ENCODE measurements around the gene ELMO1. TPM values are rescaled to one million over a fixed set of nuclear protein-coding genes. Genes with fewer than 3 reads are reported as not detected.

The ELMO1 gene
- total RNA-seq, 2 donors from 2014 or later, result 32.2 to 46.7 TPM

DNA sequence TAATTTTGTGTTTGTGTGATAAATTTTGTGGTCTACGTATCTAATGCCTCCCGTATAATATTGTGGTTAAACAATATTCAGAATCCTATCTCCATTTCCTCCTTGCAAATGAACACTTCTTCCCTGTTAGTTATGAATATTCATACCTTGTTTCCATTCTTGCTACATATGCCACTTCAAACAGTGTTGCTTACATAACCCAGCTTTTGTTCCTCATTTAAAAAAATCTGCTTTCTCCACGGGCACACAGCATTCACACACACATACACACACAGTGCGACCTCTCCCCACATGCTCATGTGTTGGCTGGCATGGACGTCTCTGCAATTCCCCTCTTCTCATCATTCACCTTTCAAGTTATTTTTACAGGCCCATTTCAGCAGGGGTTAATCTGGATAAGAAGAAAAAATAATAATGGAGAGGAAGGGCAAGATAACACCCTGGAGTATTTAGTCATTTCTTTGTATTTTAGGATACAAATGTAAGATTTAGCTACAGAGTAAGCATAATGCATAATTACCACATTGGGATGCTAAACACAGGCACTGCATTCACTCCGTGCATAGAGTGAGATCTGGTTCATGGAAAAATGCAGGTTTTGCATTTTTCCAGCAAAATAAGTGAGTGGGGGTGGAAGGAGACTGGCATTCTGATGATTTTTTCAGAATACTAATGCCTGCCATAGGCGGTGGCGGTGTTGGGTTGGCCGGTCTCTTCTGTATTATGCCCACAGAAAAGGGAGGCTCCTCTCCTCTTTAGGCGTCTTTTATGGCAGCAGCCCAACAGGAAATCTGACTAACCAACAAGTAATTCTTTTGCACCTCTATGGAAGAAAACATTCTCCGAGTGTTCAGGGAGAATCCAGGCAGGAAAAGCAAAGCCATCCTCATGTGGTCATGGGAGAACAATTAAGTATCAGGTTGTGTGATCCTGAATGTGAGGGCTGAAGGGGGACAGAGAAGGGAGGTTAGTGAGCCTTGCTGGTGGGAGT, 31.7 kb upstream of the ELMO1 start:
- no peak for DNase-seq (ENCODE audit: low spot score)
- intact Hi-C loops (cut with DNase I), result no loop called here

DNA sequence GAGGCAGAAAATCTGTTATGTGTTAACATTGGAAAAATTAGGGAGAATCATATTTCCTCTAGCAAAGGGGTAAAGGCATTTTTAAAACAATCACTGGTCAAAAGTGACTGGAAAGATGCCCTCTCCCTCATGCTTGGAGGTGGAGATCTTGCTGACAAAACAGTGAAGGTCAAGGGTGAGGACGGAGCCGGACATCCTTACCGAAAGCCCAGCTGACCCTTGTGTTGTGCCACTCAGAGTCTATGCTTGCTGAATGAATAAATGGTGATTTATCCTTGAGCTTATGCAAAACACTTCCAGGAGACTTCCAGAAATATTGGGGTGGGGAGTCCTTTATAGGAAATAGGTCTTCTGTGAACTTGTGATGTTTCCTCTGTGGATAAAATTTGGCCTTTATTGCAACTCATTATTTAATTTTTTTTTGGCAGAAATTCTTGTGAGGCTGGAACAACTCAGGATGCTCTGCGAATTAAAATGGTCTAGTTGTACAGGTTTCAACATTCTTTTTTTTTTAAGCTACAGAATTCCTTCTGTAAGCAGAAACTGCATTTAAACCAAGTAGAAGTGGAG, 28.3 kb upstream of the ELMO1 start:
- DNase-seq (ENCODE audit: low spot score), result no peak
- intact Hi-C loops (cut with DNase I), result no loop called here

DNA sequence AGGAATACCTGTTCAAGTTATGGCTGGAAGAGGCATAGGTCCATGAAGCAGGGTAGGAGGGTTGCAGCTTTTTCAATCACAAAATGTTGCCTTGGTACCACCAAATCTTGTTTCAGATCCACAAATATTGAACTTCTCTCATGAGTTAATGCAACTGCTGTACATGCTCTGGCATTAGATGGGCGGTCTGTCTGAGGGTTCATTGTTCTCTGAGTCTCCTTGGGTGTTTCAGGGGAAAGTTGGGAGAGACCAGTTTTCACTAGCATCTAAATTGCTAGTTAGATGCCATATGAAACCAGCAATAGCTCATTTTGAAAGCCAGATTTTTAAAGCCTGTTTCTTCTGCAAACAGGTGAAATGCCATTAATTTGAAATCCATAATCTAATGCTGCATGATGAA, 27.8 kb upstream of the ELMO1 start:
- intact Hi-C loops (cut with DNase I), result no loop called here
- DNase-seq (ENCODE audit: low spot score), result no peak

DNA sequence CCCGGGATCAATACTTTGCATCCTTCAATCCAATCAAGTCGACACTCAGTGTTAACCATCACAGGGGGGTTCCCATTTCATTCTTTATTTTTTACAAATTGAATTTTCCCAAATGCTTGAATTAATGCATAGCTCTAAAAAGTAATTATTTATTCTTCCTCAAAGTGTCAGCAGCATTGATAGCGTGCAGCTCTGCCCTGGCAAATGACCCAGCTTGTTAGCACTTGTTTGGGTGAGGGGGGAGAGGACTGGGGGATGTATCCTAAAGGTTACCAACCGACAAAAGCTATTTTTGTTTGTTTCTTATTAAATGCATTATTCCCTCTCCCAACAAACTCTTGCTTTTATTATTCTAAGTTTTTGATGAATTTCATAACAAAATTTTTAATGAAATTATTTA, 27.0 kb upstream of the ELMO1 start:
- intact Hi-C loops (cut with DNase I), result no loop called here
- no peak for DNase-seq (ENCODE audit: low spot score)

DNA sequence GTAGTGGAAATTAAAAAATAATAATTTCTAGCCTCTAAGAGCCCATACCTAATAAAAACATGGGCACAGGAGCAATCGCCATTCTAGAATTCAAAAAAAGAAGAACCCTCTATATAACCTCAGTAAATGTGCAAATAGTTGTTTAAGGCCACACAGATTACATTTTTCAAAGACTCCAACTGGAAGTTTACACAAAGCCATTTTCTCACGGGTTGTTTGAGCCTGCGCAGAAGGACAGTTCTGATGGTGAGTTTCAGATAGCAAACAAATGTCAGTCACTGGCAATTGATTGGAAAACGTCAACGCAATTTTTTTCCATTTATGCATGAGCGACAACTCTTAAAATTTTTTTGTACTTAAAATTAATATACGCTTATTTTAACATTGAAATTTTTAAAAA, 23.0 kb upstream of the ELMO1 start:
- DNase-seq (ENCODE audit: low spot score), result no peak
- intact Hi-C loops (cut with DNase I), result no loop called here

DNA sequence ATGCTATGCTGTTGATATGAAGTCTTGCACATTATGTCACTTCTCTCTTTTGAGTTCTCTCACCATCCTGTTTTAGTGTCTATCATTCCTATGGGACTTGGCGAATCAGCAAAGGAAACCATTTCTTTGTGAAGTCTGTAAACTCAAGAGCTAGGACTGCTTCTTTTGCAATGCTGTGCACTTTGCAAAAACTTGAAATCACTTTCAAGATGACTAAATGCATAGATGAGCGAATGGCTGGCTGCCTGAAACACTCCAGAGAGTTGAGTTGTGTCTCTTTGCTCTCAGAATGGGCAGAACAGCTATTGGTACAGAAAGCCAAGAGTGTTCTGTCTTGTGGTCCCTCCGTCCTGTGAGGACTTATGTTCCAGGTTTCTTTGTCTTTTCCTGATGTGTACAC, 18.3 kb upstream of the ELMO1 start:
- intact Hi-C loops (cut with DNase I), result no loop called here
- no peak for DNase-seq (ENCODE audit: low spot score)

DNA sequence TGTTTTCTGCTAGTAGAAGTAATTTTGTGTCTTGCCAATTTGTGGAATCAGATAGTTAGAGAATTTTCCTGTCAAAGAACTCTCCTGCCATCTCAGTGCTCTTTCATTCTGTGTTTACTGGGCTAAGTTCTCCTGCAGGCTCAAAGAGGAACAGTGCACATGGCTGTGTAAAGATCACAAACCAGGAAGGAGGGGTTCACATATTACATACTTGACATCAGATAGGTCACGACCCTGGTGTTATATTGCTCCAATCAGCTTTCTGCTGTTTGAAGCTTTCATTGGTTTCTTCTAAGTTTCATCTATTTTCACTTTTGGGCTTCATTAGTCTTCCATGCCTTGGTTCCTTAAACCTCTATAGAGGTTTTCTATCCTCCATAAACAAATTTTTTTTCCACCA, 13.5 kb upstream of the ELMO1 start:
- no peak for DNase-seq (ENCODE audit: low spot score)
- intact Hi-C loops (cut with DNase I), result no loop called here

DNA sequence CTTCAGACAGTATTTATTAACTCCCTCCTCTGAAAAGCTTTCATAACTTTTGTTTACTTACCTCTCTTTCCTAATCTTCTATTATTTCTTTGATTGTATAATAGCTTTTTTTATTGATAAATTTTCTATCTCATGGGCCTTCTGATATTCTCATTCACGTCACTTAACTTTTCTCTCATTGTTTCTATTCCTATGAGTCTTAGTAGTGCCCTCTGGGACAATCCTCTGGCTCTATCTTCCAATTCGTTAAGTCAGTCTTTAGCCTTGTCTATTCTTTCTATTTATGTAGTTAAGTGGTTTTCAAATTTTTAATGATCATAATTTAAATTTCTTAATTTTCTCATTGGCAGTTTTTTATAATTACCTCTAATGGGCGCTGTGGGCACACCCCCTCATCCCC, 6.4 kb upstream of the ELMO1 start:
- intact Hi-C loops (cut with DNase I), result no loop called here
- DNase-seq (ENCODE audit: low spot score), result no peak

DNA sequence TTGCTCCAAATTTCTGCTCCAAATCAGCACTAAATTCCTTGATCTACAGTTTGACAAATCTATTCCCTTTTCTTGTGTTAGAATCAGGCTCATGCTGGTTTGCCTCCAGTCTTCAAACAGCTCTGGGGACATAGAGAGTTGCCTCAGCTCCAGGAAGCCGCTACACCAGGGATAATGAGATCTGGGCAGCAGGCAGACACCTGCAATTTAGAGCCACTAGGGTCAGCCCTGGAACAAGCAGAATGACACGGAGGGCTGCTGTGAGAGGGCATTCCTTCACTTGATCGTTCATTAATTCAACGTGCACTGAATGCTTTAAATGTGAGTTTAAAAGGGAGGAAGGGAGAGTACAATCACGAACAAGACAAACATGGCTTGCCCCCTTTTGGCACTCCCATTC, 3.7 kb upstream of the ELMO1 start:
- DNase-seq (ENCODE audit: low spot score), result no peak
- intact Hi-C loops (cut with DNase I), result no loop called here

DNA sequence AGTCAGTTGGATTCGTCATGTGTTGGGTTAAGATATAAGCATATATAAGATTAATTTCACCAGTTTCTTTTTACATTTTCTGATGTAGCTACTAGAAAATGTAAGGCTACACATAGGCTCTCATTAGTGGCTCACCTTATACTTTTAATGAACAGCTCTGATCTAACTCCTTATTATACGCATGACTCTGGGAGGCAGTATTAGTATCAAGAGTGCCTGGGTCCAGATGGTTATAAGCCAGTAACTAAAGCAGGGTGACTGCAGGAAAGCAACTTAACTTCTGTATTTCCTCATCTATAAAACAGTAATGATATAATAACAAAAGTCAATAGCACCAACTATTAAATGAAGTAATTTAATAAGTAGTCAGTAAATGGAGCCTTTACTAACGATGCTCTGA, 1.4 kb upstream of the ELMO1 start:
- DNase-seq (ENCODE audit: low spot score), result no peak
- intact Hi-C loops (cut with DNase I), result no loop called here

DNA sequence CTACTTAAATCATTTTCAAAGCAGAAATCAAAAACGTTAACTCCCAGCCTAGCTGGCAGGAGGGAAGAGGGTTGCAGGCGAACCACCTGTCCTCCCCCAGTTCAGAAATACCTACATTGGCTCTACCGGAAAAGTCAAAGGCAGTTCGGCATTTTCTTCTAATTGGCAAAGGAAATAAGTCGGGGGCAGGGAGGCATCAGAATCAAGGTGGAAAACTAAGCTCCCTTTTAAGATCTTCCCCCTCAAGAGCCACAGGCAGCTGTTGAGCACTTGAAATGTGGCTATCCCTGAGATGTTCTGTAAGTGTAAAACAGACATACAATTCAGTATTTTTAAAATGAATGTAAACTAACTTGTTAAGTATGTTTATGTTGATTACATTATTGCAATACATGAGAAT, 957 bp upstream of the ELMO1 start:
- intact Hi-C loops (cut with DNase I), result loop anchor here in 1 of 2 donors (10.0 kb wide), 1 partner anchor 765 kb away; no protein-coding TSS in a partner anchor

DNA sequence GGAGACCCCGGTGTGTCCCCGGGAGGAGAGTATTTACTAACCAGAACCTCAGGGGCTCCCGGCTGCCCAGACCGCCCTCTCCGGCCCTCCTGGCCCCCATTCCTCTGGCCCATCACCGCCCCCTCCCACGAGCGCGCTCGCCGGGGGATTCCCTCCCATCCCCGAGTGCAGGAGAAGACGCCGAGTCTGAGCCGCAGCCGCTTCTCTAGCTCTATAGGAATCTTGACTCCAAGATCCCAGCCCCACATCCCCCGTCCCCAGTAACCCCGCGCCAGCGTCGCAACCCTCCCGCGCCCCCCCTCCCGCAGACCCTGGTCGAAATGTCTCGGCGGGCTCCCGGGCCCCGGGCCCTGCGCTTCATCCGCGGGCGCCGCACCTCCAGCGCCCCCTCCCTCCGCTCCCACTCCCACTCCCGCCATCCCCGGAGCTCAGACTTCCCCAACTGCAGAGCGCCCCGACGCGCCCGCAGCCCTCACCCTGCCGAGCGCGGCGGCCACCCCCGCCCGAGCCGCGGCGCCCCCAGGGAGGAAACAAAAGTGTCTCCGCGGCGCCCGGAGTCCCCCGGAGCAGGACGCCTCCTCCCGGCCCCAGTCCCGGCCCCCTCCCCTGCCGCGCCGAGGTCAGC, 541 bp downstream of the ELMO1 start:
- no peak for DNase-seq (ENCODE audit: low spot score)
- intact Hi-C loops (cut with DNase I), result loop anchor here in 1 of 2 donors (10.0 kb wide), 1 partner anchor 767 kb away; no protein-coding TSS in a partner anchor

More for the DNA sequence above, 957 bp upstream of the ELMO1 start:
- DNase-seq (ENCODE audit: low spot score), result no peak

DNA sequence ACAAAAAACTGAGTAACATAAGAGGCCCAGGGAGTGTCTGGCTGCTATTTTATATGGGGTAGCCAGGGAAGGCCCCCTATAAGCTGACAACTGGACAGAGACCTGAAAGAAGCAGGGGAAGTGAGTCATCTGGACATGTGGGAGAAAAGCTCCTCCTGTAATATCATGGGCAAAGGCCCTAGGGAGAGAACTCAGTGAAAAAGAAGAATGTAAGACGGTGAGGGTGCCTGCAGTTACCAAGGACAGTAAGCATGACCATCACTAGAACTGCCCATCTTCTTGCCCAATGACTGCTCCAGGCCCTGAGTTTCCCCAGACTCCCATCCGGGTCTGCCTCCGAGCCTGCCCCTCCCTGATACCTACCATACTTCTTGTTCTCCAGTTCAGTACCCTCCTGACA, 2.3 kb downstream of the ELMO1 start:
- no peak for DNase-seq (ENCODE audit: low spot score)
- intact Hi-C loops (cut with DNase I), result loop anchor here in 1 of 2 donors (10.0 kb wide), 1 partner anchor 768 kb away; no protein-coding TSS in a partner anchor

DNA sequence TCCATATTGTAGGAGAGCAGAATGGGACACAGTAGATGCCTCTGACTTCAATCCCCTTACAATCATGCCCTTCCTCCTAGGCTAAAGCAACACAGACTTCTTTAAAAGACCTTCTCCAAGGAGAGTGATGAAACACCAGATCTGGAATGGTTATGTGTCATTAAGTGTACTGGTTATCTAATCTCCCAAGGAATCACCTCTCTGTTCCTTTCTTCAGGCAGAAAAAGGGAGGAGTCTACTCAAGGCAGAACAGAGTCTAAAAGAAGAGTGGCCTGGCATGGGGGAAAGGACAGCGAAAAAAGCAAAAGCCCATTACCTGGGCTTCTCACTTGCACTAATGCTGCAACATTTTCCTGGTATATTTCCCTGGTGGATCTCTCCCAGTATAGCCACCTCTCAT, 2.9 kb downstream of the ELMO1 start:
- DNase-seq (ENCODE audit: low spot score), result no peak
- intact Hi-C loops (cut with DNase I), result loop anchor here in 1 of 2 donors (10.0 kb wide), 1 partner anchor 769 kb away; no protein-coding TSS in a partner anchor

DNA sequence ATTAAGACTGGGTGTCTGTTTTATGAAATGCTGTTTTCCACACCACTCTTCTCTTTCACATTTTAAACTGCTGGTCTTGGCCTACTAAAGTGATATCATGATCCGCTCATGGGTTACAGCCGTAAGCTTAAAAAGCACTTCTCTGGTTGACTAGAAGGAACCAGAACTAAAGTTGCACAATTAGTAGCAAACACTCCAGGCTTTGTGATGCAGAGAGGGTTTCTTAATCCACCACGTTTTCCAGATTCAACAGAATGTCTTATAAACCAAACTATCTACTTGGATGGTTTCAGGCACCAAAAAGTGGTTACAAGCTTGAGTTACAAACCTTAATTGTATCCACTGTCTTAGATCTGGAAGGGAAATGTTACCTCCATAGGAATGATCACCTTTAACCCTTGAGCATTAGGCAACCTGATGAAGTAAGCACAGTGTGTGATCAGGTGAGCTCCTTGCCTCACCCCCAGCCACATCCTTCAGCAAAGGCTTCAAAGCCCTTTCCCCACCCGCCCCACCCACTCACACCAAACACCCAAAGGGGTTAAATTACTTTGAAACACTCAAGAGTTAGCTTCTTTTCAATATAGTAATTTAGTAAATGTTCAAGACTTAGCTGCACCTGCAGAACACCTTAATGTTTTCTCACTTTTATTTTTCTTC, 3.5 kb downstream of the ELMO1 start:
- DNase-seq (ENCODE audit: low spot score), result no peak
- intact Hi-C loops (cut with DNase I), result loop anchor here in 1 of 2 donors (10.0 kb wide), 1 partner anchor 770 kb away; no protein-coding TSS in a partner anchor

DNA sequence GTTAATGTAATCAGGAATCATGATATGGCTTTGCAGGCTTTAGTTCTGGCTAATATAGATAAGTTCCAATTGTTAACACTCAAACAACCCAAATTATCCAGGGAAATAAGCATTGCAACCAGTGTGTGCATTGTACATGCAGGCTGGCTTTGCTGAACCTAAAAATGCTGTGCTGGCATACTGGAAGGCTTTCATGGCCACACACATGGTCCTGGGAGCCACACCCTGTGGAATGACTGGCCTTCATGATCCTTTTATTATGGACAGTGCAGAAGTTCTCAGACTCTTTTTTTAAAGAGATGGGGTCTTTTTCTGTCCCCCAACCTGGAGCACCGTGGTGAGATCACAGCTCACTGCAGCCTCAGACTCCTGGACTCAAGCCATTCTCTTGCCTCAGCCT, 5.0 kb downstream of the ELMO1 start:
- intact Hi-C loops (cut with DNase I), result loop anchor here in 1 of 2 donors (2.0 to 10.0 kb wide), 2 partner anchors 41 to 771 kb away; no protein-coding TSS in a partner anchor
- DNase-seq (ENCODE audit: low spot score), result no peak

DNA sequence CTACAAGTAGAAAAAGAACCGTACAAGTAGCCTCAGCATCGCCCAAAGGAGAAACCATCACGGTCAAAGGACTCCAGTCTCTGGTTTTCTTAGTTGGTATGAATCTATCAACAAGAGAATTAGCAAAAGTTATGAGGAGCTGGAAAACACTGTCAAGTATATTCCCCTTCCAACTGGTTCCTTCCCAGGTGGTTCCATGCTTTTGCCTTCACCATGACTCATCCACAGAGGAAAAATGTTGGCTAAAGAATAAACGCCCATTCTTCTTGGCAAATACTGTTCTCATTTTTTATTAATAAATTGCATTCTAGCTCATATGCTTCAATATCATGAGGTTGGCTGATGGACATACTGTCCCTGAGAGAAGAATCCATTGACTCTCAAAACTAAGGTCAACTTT, 6.4 kb downstream of the ELMO1 start:
- DNase-seq (ENCODE audit: low spot score), result no peak
- intact Hi-C loops (cut with DNase I), result loop anchor here in 1 of 2 donors (2.0 to 10.0 kb wide), 2 partner anchors 39 to 773 kb away; no protein-coding TSS in a partner anchor

DNA sequence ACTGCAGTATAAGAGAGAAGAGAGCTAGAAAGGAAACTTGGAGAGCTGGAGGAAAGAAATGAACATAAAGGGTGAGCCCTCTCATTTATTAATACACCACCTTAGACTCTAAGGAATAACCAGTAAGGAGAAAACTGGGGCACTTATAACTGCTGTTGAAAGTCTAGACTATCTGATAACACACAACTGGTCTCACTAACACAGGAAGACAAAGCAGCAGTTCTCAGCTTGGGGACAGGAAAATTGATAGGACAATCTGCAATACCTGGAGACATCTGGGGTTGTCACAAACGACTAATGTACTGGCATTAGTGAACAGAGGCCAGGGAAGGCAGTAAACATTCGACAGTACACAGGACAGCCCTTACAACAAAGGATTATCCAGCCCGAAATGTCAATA, 6.8 kb downstream of the ELMO1 start:
- no peak for DNase-seq (ENCODE audit: low spot score)
- intact Hi-C loops (cut with DNase I), result loop anchor here in 1 of 2 donors (2.0 to 10.0 kb wide), 2 partner anchors 39 to 773 kb away; no protein-coding TSS in a partner anchor

DNA sequence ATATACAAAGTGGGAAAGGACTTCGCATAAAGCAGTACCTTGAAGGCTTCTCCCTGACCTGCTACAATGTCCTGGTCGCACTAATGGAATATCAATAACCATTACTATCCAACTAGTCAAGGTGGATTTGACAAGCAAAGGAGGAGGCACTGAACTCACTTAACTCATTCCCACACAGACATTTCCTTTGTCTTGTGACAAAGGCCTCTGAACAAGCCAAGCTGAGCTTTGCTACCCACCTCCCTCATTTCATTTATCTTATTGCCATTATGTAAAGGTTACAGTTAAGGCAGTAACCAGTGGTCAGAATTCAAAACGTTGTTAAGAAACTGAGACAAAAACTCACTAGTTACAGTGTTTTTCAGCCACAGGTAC, 7.3 kb downstream of the ELMO1 start:
- DNase-seq (ENCODE audit: low spot score), result no peak
- intact Hi-C loops (cut with DNase I), result loop anchor here in 1 of 2 donors (10.0 kb wide), 1 partner anchor 773 kb away; no protein-coding TSS in a partner anchor
